ENCODE data around the gene CSAD. TPM values are rescaled to one million over a fixed set of nuclear protein-coding genes. Genes with fewer than 3 reads are reported as not detected.
A peak's percentile ranks its signal among the peaks of the same experiment; 100 is the strongest.

The CSAD gene
- polyA plus RNA-seq, 1 of the 3 experiments (the other 2 are of a cell fraction): 32.2 TPM

DNA sequence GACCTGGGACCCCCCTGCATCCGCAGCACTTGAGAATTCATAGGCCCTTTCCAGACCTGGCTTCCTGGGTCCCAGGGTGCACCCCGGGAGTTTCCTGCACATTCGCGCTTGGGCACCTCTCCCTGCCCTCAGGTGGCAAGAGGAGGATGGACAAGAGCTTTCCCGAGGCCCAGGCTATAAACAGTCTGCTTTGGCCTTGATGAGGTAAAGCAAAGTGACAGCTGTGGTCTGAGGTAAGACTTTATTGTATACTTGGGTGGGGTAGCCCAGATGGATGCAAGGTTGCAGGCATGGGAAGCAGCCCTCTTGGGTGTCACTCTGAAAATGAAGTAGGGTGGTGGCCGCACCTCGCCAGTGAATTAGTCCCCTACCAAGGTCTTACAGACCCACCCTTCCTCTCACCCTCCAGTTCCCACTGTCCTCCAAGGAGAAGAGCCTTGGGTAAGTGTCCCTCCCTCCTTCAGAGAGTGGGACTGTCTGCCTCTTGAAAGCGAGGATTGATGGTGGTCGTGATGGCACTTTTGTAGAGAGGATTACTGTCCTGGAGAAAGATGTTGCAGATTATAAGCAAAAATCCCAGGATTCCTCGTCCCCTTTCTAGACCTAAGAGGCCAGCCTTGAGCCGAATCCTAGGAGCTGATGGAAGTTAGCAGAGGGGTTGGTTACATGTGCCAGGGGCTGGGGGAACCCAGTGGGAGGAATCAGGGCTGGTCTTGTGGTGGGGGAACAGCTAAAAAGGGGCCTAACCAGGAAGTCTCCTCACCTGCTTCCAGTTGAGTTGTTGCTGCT lies 10.6 kb upstream of the CSAD start:
- ChIA-PET CTCF (interaction anchor here (1.0 to 23.1 kb wide), 8 partner anchors 10 to 126 kb away, joined by 3 to 272 read pairs (median 16); partner anchors contain the start of genes CSAD, ESPL1, IGFBP6 and ZNF740), POLR2A (interaction anchor here (1.0 to 1.2 kb wide), 2 partner anchors 10 to 32 kb away, joined by 4 read pairs; partner anchors contain the start of genes CSAD and ZNF740)
- TF ChIP-seq GATA2 (CRISPR knock-in tag; IDR thresholded peaks at IDR 0.05) (no peak), MXI1 (IDR thresholded peaks at IDR 0.05; ENCODE audit: low read depth, low read length) (no peak), TEAD4 (IDR thresholded peaks at IDR 0.05; ENCODE audit: borderline replicate concordance, insufficient read depth) (no peak), NFIC (IDR thresholded peaks at IDR 0.05; ENCODE audit: borderline replicate concordance) (no peak), MAX (IDR thresholded peaks at IDR 0.05; ENCODE audit: low read depth) (no peak), SIN3A (IDR thresholded peaks at IDR 0.05; ENCODE audit: borderline replicate concordance, low read depth, low read length) (no peak), RXRA (IDR thresholded peaks at IDR 0.05; ENCODE audit: borderline replicate concordance, low read depth) (no peak), TAF1 (IDR thresholded peaks at IDR 0.05; ENCODE audit: borderline replicate concordance, low read depth, low read length) (no peak), MEF2A (IDR thresholded peaks at IDR 0.05; ENCODE audit: borderline replicate concordance, low read depth) (no peak)
- TF ChIP-seq, protein P1, sequence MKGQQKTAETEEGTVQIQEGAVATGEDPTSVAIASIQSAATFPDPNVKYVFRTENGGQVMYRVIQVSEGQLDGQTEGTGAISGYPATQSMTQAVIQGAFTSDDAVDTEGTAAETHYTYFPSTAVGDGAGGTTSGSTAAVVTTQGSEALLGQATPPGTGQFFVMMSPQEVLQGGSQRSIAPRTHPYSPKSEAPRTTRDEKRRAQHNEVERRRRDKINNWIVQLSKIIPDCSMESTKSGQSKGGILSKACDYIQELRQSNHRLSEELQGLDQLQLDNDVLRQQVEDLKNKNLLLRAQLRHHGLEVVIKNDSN (IDR thresholded peaks at IDR 0.05; ENCODE audit: borderline replicate concordance, low read depth): no peak
- DNase-seq: no peak
- Histone ChIP-seq H4K20me1 (ENCODE audit: insufficient read depth) (no peaks in the 10 kb centered on the region), H3K27ac (ENCODE audit: low read depth in 2 of 2, low read length in 1 of 2) (no peak overlapping the region), H3K4me3 (ENCODE audit: low read depth in 2 of 2, low read length in 1 of 2) (no peak overlapping the region), H3K4me2 (no peak overlapping the region), H2AFZ (ENCODE audit: low read depth) (no peak overlapping the region), H3K4me1 (ENCODE audit: control insufficient read depth in 1 of 2, insufficient read depth in 2 of 2, low read depth in 1 of 2, low read length in 1 of 2) (peaks cover 0 to 5% of the 10 kb centered on the region in 2 experiments; a peak in 1 of 4 replicates), H3F3A (replicated peaks; ENCODE audit: insufficient read depth) (peaks cover 13% of the 10 kb centered on the region), H3K9me2 (no peaks in the 10 kb centered on the region), H3K36me3 (replicated peaks in 1 of 2; ENCODE audit: control insufficient read depth in 1 of 2, insufficient read depth in 2 of 2, low read length in 1 of 2) (peaks cover 22 to 27% of the 10 kb centered on the region in 2 experiments), H3K27me3 (ENCODE audit: insufficient read depth) (no peaks in the 10 kb centered on the region), H3K79me2 (ENCODE audit: insufficient read depth) (no peaks in the 10 kb centered on the region), H3K9ac (no peak overlapping the region), H3K9me3 (no peaks in the 10 kb centered on the region)
- 98% methylated on average over 11 of the region's 11 CpGs for WGBS (ENCODE audit: low lambda C conversion rate)

DNA sequence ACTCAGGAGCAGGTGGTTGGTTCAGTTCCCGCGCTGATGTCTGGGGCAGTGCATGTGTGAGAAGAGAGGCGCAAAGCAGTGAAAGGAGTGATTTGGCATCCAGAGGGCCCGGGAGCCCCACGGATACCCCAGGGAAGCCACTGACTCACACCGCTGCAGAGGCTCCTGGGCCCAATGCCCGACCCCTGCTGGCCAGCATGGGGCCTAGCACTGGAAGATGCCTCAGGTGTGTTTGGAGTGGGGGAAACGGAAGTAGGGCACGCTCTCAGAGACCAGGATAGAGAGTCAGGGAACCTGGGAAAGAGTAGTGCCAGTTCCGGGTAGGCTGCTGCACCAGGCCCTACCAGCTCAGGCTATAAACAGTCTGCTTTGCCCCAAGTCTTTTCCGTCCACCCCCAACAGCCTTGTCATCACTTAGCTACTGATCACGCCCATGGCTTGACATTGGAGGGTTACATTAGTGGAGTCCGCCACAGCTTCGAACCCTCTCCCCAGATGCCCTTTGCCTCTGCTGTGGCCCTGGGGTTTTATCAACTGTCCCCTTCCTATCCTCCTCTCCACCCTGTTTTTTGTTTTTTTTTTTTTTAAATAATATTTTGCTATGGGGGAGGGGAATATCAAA lies 9.5 kb upstream of the CSAD start:
- Histone ChIP-seq H3K4me3 (ENCODE audit: low read depth in 2 of 2, low read length in 1 of 2) (no peak overlapping the region), H4K20me1 (ENCODE audit: insufficient read depth) (no peaks in the 10 kb centered on the region), H3K79me2 (ENCODE audit: insufficient read depth) (no peaks in the 10 kb centered on the region; the same call in 1 of the 2 replicates), H3K4me1 (ENCODE audit: control insufficient read depth in 1 of 2, insufficient read depth in 2 of 2, low read depth in 1 of 2, low read length in 1 of 2) (peaks cover 0 to 12% of the 10 kb centered on the region in 2 experiments; a peak in 1 of 4 replicates), H3K9me2 (no peaks in the 10 kb centered on the region), H3K27ac (ENCODE audit: low read depth in 2 of 2, low read length in 1 of 2) (no peak overlapping the region), H3F3A (replicated peaks; ENCODE audit: insufficient read depth) (peaks cover 13% of the 10 kb centered on the region), H3K36me3 (replicated peaks in 1 of 2; ENCODE audit: control insufficient read depth in 1 of 2, insufficient read depth in 2 of 2, low read length in 1 of 2) (peaks cover 32 to 38% of the 10 kb centered on the region in 2 experiments), H2AFZ (ENCODE audit: low read depth) (no peak overlapping the region), H3K9ac (no peak overlapping the region), H3K27me3 (ENCODE audit: insufficient read depth) (no peaks in the 10 kb centered on the region), H3K9me3 (no peaks in the 10 kb centered on the region), H3K4me2 (no peak overlapping the region)
- WGBS (ENCODE audit: low lambda C conversion rate): 74% methylated on average over 14 of the region's 14 CpGs
- POLR2A ChIA-PET: interaction anchor here (0.6 to 1.8 kb wide), 2 partner anchors 9 to 32 kb away, joined by 3 to 5 read pairs; partner anchors contain the start of genes CSAD and ZNF740
- DNase-seq: peak; percentile 79
- CTCF ChIA-PET: interaction anchor here (0.7 to 23.1 kb wide), 18 partner anchors 9 to 135 kb away, joined by 3 to 272 read pairs (median 3); partner anchors contain the start of genes AAAS, CSAD, ESPL1 and IGFBP6
- peak; percentile 70 for TF ChIP-seq SMC3 (IDR thresholded peaks at IDR 0.05; ENCODE audit: low read depth, low read length)
- no peak for TF ChIP-seq RCOR1 (IDR thresholded peaks at IDR 0.05; ENCODE audit: low read length)
- no peak for TF ChIP-seq EP300 (IDR thresholded peaks at IDR 0.05; ENCODE audit: borderline replicate concordance in 1 of 2, low read depth in 1 of 2, low read length in 1 of 2)
- peak; percentile 51 for TF ChIP-seq RAD21 (IDR thresholded peaks at IDR 0.05; ENCODE audit: low read length)
- TF ChIP-seq, protein P2, sequence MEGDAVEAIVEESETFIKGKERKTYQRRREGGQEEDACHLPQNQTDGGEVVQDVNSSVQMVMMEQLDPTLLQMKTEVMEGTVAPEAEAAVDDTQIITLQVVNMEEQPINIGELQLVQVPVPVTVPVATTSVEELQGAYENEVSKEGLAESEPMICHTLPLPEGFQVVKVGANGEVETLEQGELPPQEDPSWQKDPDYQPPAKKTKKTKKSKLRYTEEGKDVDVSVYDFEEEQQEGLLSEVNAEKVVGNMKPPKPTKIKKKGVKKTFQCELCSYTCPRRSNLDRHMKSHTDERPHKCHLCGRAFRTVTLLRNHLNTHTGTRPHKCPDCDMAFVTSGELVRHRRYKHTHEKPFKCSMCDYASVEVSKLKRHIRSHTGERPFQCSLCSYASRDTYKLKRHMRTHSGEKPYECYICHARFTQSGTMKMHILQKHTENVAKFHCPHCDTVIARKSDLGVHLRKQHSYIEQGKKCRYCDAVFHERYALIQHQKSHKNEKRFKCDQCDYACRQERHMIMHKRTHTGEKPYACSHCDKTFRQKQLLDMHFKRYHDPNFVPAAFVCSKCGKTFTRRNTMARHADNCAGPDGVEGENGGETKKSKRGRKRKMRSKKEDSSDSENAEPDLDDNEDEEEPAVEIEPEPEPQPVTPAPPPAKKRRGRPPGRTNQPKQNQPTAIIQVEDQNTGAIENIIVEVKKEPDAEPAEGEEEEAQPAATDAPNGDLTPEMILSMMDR (IDR thresholded peaks at IDR 0.05): peak; percentile 73
- TF ChIP-seq TEAD4 (IDR thresholded peaks at IDR 0.05; ENCODE audit: borderline replicate concordance, insufficient read depth): no peak
